A549 (cell line): ENCODE measurements around the gene TFRC. TPM values are rescaled to one million over a fixed set of nuclear protein-coding genes. Genes with fewer than 3 reads are reported as not detected.
"Not testable (repeated sequence)": the region's sequence is repeated elsewhere in the genome, so short reads cannot be mapped to it uniquely, and the experiment has no call there.

ENCODE experiments used
- ATAC-seq, 2 experiments: fragments of 200-7000 bp in 1 of 2; fragments of >200 bp in 1 of 2; cut with Nextera tagmentation in 1 of 2; cut with Tn5 transposase in 1 of 2; 3 replicates each; pipeline versions ENCODE4 v1.8.0 to v1.9.1; 2018 to 2020; ENCODE audit warnings: mild to moderate bottlenecking in 1 of 2, moderate library complexity in 1 of 2
- CTCF ChIA-PET: fragments of 300-600 bp; sonication (Branson Sonifier 250); formaldehyde crosslinking; extraction: SDS; loops from one replicate; lab custom pipeline; 2021; ENCODE audit warnings: antibody characterized with exemption, inconsistent platforms; lab: Yijun Ruan, JAX
- POLR2A ChIA-PET: fragments of 350-600 bp; formaldehyde crosslinking; extraction: SDS; loops from one replicate; lab custom pipeline; 2021; ENCODE audit warnings: antibody characterized with exemption, inconsistent platforms; lab: Yijun Ruan, JAX
- DNase-seq, 2 experiments: peaks; one replicate each; pipeline versions ENCODE4 v3.0.0 to v3.0.0-alpha.2; 2011 to 2016; ENCODE audit warnings: low read depth in 1 of 2, low spot score in 1 of 2
- FAIRE-seq: peaks from 2 replicates; lab custom pipeline; 2011; peaks lifted over from hg19 to GRCh38; lab: Jason Lieb, UNC
- H3K27ac ChIP-seq, 2 experiments: fragments of >200 bp; sonication (Bioruptor Twin); formaldehyde crosslinking; 3 replicates each; pipeline ENCODE4 v1.5.1; 2016 to 2017
- H3K4me1 ChIP-seq: fragments of >200 bp; sonication (Bioruptor Twin); formaldehyde crosslinking; 3 replicates; pipeline ENCODE4 v1.6.1; 2016
- H3K4me2 ChIP-seq: fragments of >200 bp; sonication (Bioruptor Twin); formaldehyde crosslinking; 3 replicates; pipeline ENCODE4 v1.6.1; 2016
- H3K4me3 ChIP-seq: fragments of >200 bp; sonication (Bioruptor Twin); formaldehyde crosslinking; 3 replicates; pipeline ENCODE4 v1.5.1; 2016
- H3K9me3 ChIP-seq: fragments of >200 bp; sonication (Bioruptor Twin); formaldehyde crosslinking; 3 replicates; pipeline ENCODE4 v1.6.1; 2016
- BHLHE40 ChIP-seq: IDR thresholded peaks from 2 replicates; pipeline ENCODE4 v1.6.1; 2012; ENCODE audit warnings: low read depth, low read length, inconsistent platforms
- CBX2 ChIP-seq: fragments of 200-600 bp; sonication (generic); IDR thresholded peaks from 2 replicates; pipeline ENCODE4 v1.6.1; 2016; ENCODE audit warnings: low read depth, mild to moderate bottlenecking, borderline replicate concordance
- EHF ChIP-seq: fragments of 250-450 bp; sonication (Bioruptor Pico); IDR thresholded peaks from 2 replicates; pipeline ENCODE4 v1.5.0; 2020; ENCODE audit warnings: mild to moderate bottlenecking
- EHMT2 ChIP-seq: fragments of 200-600 bp; sonication (generic); IDR thresholded peaks from 2 replicates; pipeline ENCODE4 v1.6.1; 2016; ENCODE audit warnings: antibody characterized with exemption, low read depth, mild to moderate bottlenecking, moderate library complexity
- FOXS1 ChIP-seq: fragments of 250-450 bp; sonication (Bioruptor Pico); IDR thresholded peaks from 2 replicates; pipeline ENCODE4 v1.5.0; 2020; ENCODE audit warnings: mild to moderate bottlenecking, moderate library complexity
- GATA3 ChIP-seq: IDR thresholded peaks from 2 replicates; pipeline ENCODE4 v1.6.1; 2012; ENCODE audit warnings: borderline replicate concordance
- HDAC2 ChIP-seq: fragments of 200-600 bp; sonication (generic); IDR thresholded peaks from 2 replicates; pipeline ENCODE4 v1.6.1; 2016
- HOXB13 ChIP-seq: fragments of 250-450 bp; sonication (Bioruptor Pico); IDR thresholded peaks from 2 replicates; pipeline ENCODE4 v1.5.0; 2020; ENCODE audit warnings: low read depth, mild to moderate bottlenecking, moderate library complexity
- HOXB5 ChIP-seq: fragments of 250-450 bp; sonication (Bioruptor Pico); IDR thresholded peaks from 2 replicates; pipeline ENCODE4 v1.5.0; 2020; ENCODE audit warnings: mild to moderate bottlenecking, moderate library complexity
- JUN ChIP-seq, 2 experiments: fragments of >200 bp; sonication (Bioruptor Twin); formaldehyde crosslinking; IDR thresholded peaks; 2 replicates in 1 of 2; 3 replicates in 1 of 2; pipeline ENCODE4 v1.6.1; 2016 to 2017
- KDM1A ChIP-seq: fragments of 200-600 bp; sonication (generic); IDR thresholded peaks from 2 replicates; pipeline ENCODE4 v1.6.1; 2016; ENCODE audit warnings: low read depth, mild to moderate bottlenecking
- MAZ ChIP-seq: fragments of 150-350 bp; IDR thresholded peaks from 2 replicates; pipeline ENCODE4 v1.6.1; 2014; ENCODE audit warnings: antibody characterized with exemption, low read depth, low read length, borderline replicate concordance
- MYC ChIP-seq: IDR thresholded peaks from 2 replicates; pipeline ENCODE4 v1.6.1; 2012; ENCODE audit warnings: mild to moderate bottlenecking, inconsistent platforms, low read length, improper control_type of control experiment, borderline replicate concordance
- NFE2L2 ChIP-seq: fragments of 150-350 bp; conservative IDR thresholded peaks from 2 replicates; pipeline ENCODE4 v1.6.1; 2014; ENCODE audit warnings: low read length
- PBX3 ChIP-seq: IDR thresholded peaks from 2 replicates; pipeline ENCODE4 v1.6.1; 2012
- PHF8 ChIP-seq: fragments of 200-600 bp; sonication (generic); IDR thresholded peaks from 2 replicates; pipeline ENCODE4 v1.6.1; 2016; ENCODE audit warnings: low read depth, mild to moderate bottlenecking, antibody characterized with exemption, moderate library complexity, borderline replicate concordance
- RARB ChIP-seq: fragments of 250-450 bp; sonication (Bioruptor Pico); IDR thresholded peaks from 2 replicates; pipeline ENCODE4 v1.8.0; 2021; ENCODE audit warnings: mild to moderate bottlenecking, moderate library complexity
- RCOR1 ChIP-seq: fragments of 150-350 bp; IDR thresholded peaks from 2 replicates; pipeline ENCODE4 v1.6.1; 2014; ENCODE audit warnings: antibody characterized with exemption, low read length, low read depth
- REST ChIP-seq: fragments of 200-600 bp; sonication (generic); IDR thresholded peaks from 2 replicates; pipeline ENCODE4 v1.6.1; 2016; ENCODE audit warnings: antibody characterized with exemption, mild to moderate bottlenecking, moderate library complexity
- SMC3 ChIP-seq: fragments of >200 bp; sonication (Bioruptor Twin); formaldehyde crosslinking; IDR thresholded peaks from 3 replicates; pipeline ENCODE4 v1.6.1; 2018; ENCODE audit warnings: inconsistent platforms
- USF2 ChIP-seq: fragments of 450-650 bp; IDR thresholded peaks from 2 replicates; pipeline ENCODE4 v1.6.1; 2014; ENCODE audit warnings: antibody characterized with exemption
- ZC3H11A ChIP-seq: fragments of 450-650 bp; IDR thresholded peaks from 2 replicates; pipeline ENCODE4 v1.6.1; 2014; ENCODE audit warnings: antibody characterized with exemption, mild to moderate bottlenecking
- ZFP36 ChIP-seq: fragments of 450-650 bp; IDR thresholded peaks from 2 replicates; pipeline ENCODE4 v1.6.1; 2014; ENCODE audit warnings: borderline replicate concordance; ENCODE audit not compliant: partially characterized antibody
- WGBS: methylation state at CpG from one replicate; pipeline ENCODE4 v1.1.6; 2017; ENCODE audit errors: missing lambda C conversion rate; 5-methylcytosine and 5-hydroxymethylcytosine counted together
- polyA plus RNA-seq, 4 experiments: library from polyadenylated mRNA; depleted of rRNA in 3 of 4; stranded (reverse); fragments of >200 nt; fragmentation: RNase III in 1 of 4; extraction: RNeasy Plus Mini Kit Qiagen cat#74134 plus additional on column Dnase treatment in 1 of 4; gene quantifications; 2 replicates in 3 of 4; 3 replicates in 1 of 4; pipeline ENCODE4 v1.2.3, GENCODE V29; 2011 to 2017

The TFRC gene
- polyA plus RNA-seq, 2 of the 4 experiments (the other 2 are of a cell fraction): 132 to 147 TPM

GRCh38 chr3:196024968-196025367 lies 56.9 kb downstream of the TFRC start:
- H3K9me3 ChIP-seq: no peaks in the 10 kb centered on the region
- H3K4me2 ChIP-seq: no peak overlapping the region
- no peak overlapping the region for H3K4me3 ChIP-seq
- TF ChIP-seq CBX2 (no peak), HOXB5 (no peak), RCOR1 (no peak), REST (no peak), EHF (CRISPR knock-in tag) (no peak)
- TF ChIP-seq, all 56 proteins: peak for 0
- no peak for DNase-seq
- CTCF ChIA-PET: interaction anchor here (0.6 to 5.9 kb wide), 3 partner anchors 25 to 593 kb away, joined by 4 to 25 read pairs (median 5); no protein-coding TSS in a partner anchor
- WGBS: 49% methylated on average over 12 of the region's 12 CpGs
- H3K27ac ChIP-seq: no peak overlapping the region
- no peak for ATAC-seq
- POLR2A ChIA-PET: no interaction called here
- FAIRE-seq: no peak
- H3K4me1 ChIP-seq: no peaks in the 10 kb centered on the region

GRCh38 chr3:196023947-196024346 lies 57.9 kb downstream of the TFRC start:
- no peaks in the 10 kb centered on the region for H3K4me1 ChIP-seq
- WGBS: 65% methylated on average over 8 of the region's 8 CpGs
- no peak overlapping the region for H3K4me3 ChIP-seq
- ATAC-seq (no peak), DNase-seq (no peak), FAIRE-seq (no peak)
- CTCF ChIA-PET: interaction anchor here (2.0 to 5.9 kb wide), 2 partner anchors 26 to 173 kb away, joined by 5 to 25 read pairs; no protein-coding TSS in a partner anchor
- TF ChIP-seq KDM1A: no peak
- no peak for TF ChIP-seq ZFP36
- TF ChIP-seq SMC3: no peak
- no peak for TF ChIP-seq BHLHE40
- TF ChIP-seq HOXB13 (CRISPR knock-in tag): no peak
- no peak for TF ChIP-seq JUN (IDR thresholded peaks at IDR 0.05)
- TF ChIP-seq MYC: no peak
- no peak for TF ChIP-seq FOXS1
- TF ChIP-seq EHMT2: no peak
- no peak for TF ChIP-seq RARB
- no peak for TF ChIP-seq NFE2L2
- TF ChIP-seq ZC3H11A: no peak
- no peak for TF ChIP-seq REST
- TF ChIP-seq USF2: no peak
- no peak for TF ChIP-seq PHF8
- no peak for TF ChIP-seq MAZ
- no peak for TF ChIP-seq GATA3
- TF ChIP-seq EHF (CRISPR knock-in tag): no peak
- TF ChIP-seq HDAC2: no peak
- no peak for TF ChIP-seq PBX3
- no peak overlapping the region for H3K27ac ChIP-seq
- H3K4me2 ChIP-seq: no peak overlapping the region
- no peaks in the 10 kb centered on the region for H3K9me3 ChIP-seq
- POLR2A ChIA-PET: no interaction called here

- DNase-seq, ATAC-seq, FAIRE-seq: not testable (repeated sequence)
These were observed 59.4 kb downstream of the TFRC start for GRCh38 chr3:196022499-196022878.

More at GRCh38 chr3:196022499-196022878, 59.4 kb downstream of the TFRC start:
- H3K4me3 ChIP-seq, H3K9me3 ChIP-seq, H3K27ac ChIP-seq, POLR2A ChIA-PET, H3K4me1 ChIP-seq: not testable (repeated sequence)
- WGBS: 81% methylated on average over 8 of the region's 8 CpGs
- CTCF ChIA-PET: interaction anchor here (0.7 to 5.9 kb wide), 5 partner anchors 9 to 496 kb away, joined by 3 to 25 read pairs (median 3); no protein-coding TSS in a partner anchor
- H3K4me2 ChIP-seq: peak overlapping the region; percentile 55; the same call in 1 of the 3 replicates
